ENCODE data around the gene DPT.

DNA sequence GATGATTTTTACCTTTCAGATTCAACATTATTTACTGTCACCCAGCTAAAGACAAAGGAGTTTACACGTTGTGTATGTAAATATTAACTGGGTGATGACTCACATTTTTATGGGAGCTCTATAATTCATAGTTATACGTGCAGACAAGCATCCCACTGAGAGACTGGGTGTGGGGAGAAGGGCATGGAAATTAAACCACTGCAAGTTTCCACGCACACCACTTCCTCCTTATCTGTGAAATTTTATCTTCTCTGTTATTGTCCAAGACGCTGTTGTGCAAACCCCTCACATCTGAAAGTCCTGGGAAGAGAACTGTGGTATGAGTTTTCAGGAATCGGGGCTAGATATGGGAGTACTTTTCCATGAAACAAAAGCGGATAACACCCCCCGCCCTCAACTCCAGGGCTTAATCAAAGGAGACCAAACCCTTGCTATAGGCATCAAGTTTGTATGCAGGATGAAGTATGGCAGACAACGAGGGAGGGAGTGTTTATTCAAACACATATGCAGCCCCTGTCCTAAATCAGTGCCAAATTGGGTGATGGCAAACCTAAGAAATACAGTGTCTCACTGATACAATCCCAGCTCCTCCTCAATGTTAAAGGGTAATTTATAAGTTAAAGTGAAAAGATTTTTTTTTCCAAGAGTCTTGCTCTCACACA is 23.3 kb upstream of the DPT start:
- TF ChIP-seq, protein P1, sequence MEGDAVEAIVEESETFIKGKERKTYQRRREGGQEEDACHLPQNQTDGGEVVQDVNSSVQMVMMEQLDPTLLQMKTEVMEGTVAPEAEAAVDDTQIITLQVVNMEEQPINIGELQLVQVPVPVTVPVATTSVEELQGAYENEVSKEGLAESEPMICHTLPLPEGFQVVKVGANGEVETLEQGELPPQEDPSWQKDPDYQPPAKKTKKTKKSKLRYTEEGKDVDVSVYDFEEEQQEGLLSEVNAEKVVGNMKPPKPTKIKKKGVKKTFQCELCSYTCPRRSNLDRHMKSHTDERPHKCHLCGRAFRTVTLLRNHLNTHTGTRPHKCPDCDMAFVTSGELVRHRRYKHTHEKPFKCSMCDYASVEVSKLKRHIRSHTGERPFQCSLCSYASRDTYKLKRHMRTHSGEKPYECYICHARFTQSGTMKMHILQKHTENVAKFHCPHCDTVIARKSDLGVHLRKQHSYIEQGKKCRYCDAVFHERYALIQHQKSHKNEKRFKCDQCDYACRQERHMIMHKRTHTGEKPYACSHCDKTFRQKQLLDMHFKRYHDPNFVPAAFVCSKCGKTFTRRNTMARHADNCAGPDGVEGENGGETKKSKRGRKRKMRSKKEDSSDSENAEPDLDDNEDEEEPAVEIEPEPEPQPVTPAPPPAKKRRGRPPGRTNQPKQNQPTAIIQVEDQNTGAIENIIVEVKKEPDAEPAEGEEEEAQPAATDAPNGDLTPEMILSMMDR (conservative IDR thresholded peaks at IDR 0.05 in 1 of 2, IDR thresholded peaks at IDR 0.05 in 1 of 2; ENCODE audit: extremely low read depth in 1 of 2, insufficient read depth in 1 of 2, low read depth in 1 of 2, low read length in 2 of 2) = no peak
- no peak for TF ChIP-seq EZH2 (IDR thresholded peaks at IDR 0.05; ENCODE audit: borderline replicate concordance, low read length)

Data from mammary epithelial cell (primary cell).